ENCODE data around the gene DNAAF9.

The DNAAF9 gene

DNA sequence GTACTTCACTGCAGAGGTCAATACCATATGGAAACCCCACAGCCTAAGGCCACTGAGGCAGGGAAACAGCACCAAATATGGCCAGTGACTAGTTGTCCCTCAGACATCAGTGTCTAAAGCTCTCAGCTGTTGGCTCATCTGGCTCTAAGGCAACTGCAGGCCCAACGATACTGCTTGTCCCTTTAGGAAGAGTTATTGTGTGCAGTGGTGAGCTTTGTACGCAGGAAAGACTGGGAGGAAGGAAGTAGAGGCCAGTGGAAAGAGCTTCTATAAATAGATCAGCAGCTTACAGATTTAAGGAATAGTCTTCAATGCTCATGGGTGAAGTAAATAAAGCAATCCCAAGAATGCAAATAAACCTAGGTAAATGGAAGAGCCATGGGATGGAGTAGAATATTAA lies 29.3 kb downstream of the DNAAF9 start:
- Histone ChIP-seq H3K4me2 (peak overlapping the region; percentile 72), H3K27ac (peak overlapping the region; percentile 24; the same call in 1 of the 2 replicates), H3K9ac (no peak overlapping the region), H3K9me3 (peaks cover 7% of the 10 kb centered on the region; the same call in 1 of the 2 replicates), H3K4me3 (no peak overlapping the region), H4K20me1 (peaks cover 14% of the 10 kb centered on the region; the same call in 1 of the 2 replicates), H3K36me3 (peaks cover 92% of the 10 kb centered on the region), H3K4me1 (peaks cover 27% of the 10 kb centered on the region), H3K27me3 (no peaks in the 10 kb centered on the region)
- no peak for TF ChIP-seq Cebpa-rat (IDR thresholded peaks at IDR 0.05)

DNA sequence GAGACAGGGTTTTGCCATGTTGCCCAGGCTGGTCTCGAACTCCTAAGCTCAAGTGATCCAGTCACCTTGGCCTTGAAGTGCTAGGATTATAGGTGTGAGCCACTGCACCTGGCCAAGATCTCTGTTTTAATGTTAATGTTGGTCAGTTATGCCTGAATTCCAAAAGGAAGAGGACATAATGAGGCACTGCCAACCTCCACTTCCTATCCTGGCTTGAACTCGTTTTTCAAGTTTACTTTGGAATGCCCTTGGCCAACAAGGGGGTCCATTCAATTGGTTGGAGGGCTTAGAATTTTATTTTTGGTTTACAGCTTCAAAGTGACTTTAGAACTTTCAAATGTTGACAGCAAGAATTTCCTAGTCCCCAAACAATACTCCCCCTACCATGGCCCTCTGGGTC lies 29.8 kb downstream of the DNAAF9 start:
- no peaks in the 10 kb centered on the region for H3K27me3 ChIP-seq
- peaks cover 97% of the 10 kb centered on the region for H3K36me3 ChIP-seq
- peaks cover 7% of the 10 kb centered on the region; the same call in 1 of the 2 replicates for H3K9me3 ChIP-seq

DNA sequence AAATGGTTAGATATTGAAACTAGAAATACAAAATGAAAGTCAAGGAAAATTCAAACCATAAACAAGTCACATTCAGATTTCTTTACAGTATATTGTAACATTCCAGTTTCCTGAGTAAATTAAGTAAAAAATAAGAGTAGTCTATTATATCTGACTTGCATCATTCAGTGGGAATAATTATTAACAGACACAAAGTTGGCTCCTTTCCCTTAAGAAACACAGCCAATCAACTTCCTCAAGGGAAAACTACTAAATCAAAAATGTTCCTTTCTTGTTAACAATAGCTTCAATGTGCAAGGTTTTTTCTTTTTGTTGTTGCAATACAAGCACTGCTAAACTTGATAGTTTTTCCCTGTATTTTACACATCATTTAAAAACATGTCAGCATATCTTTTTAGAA lies 33.2 kb downstream of the DNAAF9 start:
- no peak for TF ChIP-seq Cebpa-rat (IDR thresholded peaks at IDR 0.05)
- no peak overlapping the region for H3K4me2 ChIP-seq
- H3K9me3 ChIP-seq: peaks cover 22% of the 10 kb centered on the region; the same call in 1 of the 2 replicates
- 0 out of 2 replicates have a peak, but pooled peaks cover 3% of the 10 kb centered on the region for H4K20me1 ChIP-seq
- no peaks in the 10 kb centered on the region for H3K27me3 ChIP-seq
- no peak overlapping the region for H3K4me3 ChIP-seq
- H3K4me1 ChIP-seq: peaks cover 18% of the 10 kb centered on the region
- no peak overlapping the region for H3K9ac ChIP-seq
- peaks cover 95% of the 10 kb centered on the region for H3K36me3 ChIP-seq
- no peak overlapping the region for H3K27ac ChIP-seq

More for the DNA sequence above, 29.8 kb downstream of the DNAAF9 start:
- Histone ChIP-seq H3K4me2 (peak overlapping the region; percentile 72), H3K4me3 (no peak overlapping the region), H3K27ac (peak overlapping the region; percentile 24; the same call in 1 of the 2 replicates), H3K9ac (no peak overlapping the region), H3K4me1 (peaks cover 24% of the 10 kb centered on the region), H4K20me1 (peaks cover 14% of the 10 kb centered on the region; the same call in 1 of the 2 replicates)
- TF ChIP-seq Cebpa-rat (IDR thresholded peaks at IDR 0.05): no peak

DNA sequence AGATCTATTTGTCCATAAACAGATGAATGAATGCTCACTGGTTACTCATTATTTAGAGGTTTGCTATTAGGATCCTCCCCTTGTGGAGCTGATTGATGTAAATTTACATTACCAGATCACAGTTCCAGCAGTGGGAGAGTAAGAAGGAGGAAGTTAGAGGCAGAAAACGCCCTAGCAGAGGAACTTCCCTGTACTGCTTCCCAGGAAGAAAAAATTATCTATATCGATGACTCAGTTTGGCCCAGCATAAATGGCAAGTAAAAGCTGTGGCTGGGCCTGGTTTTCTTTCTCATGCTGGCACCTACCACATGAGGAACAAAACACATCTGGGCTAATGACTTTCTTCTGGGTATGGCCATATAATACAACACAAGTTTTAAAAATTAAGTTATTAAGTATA lies 35.7 kb downstream of the DNAAF9 start:
- no peak for TF ChIP-seq Cebpa-rat (IDR thresholded peaks at IDR 0.05)
- Histone ChIP-seq H4K20me1 (no peaks in the 10 kb centered on the region), H3K27me3 (no peaks in the 10 kb centered on the region), H3K9ac (no peak overlapping the region), H3K4me1 (peaks cover 28% of the 10 kb centered on the region), H3K4me3 (no peak overlapping the region), H3K9me3 (peaks cover 16% of the 10 kb centered on the region; the same call in 1 of the 2 replicates), H3K4me2 (no peak overlapping the region), H3K27ac (no peak overlapping the region), H3K36me3 (peaks cover 71% of the 10 kb centered on the region)

DNA sequence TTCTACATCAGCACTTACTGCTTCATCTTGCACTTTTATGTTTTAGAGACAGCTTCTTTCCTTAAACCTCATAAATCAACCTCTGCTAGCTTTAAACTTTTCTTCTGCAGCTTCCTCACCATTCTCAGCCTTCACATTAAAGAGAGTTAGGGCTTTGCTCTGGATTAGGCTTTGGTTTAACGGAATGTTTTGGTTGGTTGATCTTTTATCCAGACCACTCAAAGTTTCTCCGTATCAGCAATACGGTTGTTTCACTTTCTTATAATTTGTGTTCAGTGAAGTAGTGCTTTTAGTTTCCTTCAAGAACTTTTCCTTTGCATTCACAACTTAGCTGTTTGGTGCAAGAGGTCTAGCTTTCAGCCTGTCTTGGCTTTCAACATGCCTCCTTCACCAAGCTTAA lies 40.4 kb downstream of the DNAAF9 start:
- no peaks in the 10 kb centered on the region for H4K20me1 ChIP-seq
- peak overlapping the region; percentile 13 for H3K4me3 ChIP-seq
- H3K36me3 ChIP-seq: peaks cover 46% of the 10 kb centered on the region
- H3K4me2 ChIP-seq: peak overlapping the region; percentile 73
- H3K9me3 ChIP-seq: peaks cover 16% of the 10 kb centered on the region; the same call in 1 of the 2 replicates
- peak overlapping the region; percentile 56; the same call in 1 of the 2 replicates for H3K9ac ChIP-seq
- no peak for TF ChIP-seq Cebpa-rat (IDR thresholded peaks at IDR 0.05)
- H3K27me3 ChIP-seq: no peaks in the 10 kb centered on the region
- peak overlapping the region; percentile 64 for H3K27ac ChIP-seq
- H3K4me1 ChIP-seq: peaks cover 36% of the 10 kb centered on the region

DNA sequence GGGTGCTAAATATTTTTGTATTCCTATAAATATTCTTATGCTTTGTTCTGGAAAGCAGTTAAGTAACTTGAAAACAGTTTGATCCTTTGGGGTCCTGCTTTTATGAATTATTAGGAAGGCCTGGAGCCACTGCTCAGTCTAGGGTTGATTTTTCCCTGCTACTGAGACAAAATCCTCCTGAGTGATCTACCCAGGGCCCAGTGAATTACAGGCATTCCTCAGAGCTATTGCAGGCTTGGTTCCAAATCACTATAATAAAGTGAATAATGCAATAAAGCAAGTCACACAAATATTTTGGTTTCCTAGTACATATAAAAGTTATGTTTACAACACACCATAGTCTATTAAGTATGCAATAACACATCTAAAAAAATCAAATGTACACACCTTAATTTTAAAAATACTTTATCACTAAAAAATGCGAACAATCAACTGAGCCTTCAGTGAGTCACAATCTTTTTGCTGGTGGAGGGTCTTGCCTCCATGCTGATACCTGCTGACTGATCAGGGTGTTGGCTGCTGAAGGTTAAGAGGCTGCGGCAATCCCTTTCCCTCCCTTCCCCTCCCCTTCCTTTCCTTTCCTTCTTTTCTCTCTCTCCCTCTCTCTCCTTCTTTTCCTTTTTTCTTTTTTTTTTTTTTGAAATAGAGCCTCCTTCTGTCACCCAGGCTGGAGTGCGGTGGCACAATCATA lies 43.0 kb downstream of the DNAAF9 start:
- Histone ChIP-seq H3K27ac (no peak overlapping the region), H3K4me1 (peaks cover 36% of the 10 kb centered on the region), H4K20me1 (no peaks in the 10 kb centered on the region), H3K27me3 (no peaks in the 10 kb centered on the region), H3K9ac (no peak overlapping the region), H3K4me3 (no peak overlapping the region), H3K9me3 (0 out of 2 replicates have a peak, but pooled peaks cover 3% of the 10 kb centered on the region), H3K4me2 (no peak overlapping the region), H3K36me3 (peaks cover 43% of the 10 kb centered on the region)
- no peak for TF ChIP-seq Cebpa-rat (IDR thresholded peaks at IDR 0.05)

DNA sequence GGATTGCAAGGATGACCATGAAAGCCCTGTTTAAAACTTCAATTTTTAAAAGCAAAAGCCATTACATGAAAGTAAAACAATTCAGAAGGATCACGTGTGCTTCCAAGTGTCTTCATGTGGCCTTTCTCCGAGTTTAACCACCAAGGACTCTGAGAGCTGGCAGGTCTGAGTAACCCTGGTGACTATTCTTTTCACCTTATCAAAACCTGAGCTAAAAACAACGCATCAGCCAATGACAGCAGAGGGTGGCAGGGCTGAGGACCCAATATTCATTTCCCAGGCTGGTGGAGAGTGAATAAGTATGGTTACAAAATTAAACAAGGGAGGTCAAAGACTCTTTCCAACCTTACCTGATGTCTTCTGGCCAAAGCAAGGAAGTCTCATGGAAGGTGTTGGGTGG lies 46.7 kb downstream of the DNAAF9 start:
- H3K9ac ChIP-seq: no peak overlapping the region
- H3K4me1 ChIP-seq: no peaks in the 10 kb centered on the region
- no peaks in the 10 kb centered on the region for H4K20me1 ChIP-seq
- H3K36me3 ChIP-seq: peaks cover 47% of the 10 kb centered on the region
- H3K4me3 ChIP-seq: no peak overlapping the region
- H3K27me3 ChIP-seq: no peaks in the 10 kb centered on the region
- no peaks in the 10 kb centered on the region for H3K9me3 ChIP-seq
- no peak overlapping the region for H3K27ac ChIP-seq
- TF ChIP-seq Cebpa-rat (IDR thresholded peaks at IDR 0.05): no peak
- no peak overlapping the region for H3K4me2 ChIP-seq

DNA sequence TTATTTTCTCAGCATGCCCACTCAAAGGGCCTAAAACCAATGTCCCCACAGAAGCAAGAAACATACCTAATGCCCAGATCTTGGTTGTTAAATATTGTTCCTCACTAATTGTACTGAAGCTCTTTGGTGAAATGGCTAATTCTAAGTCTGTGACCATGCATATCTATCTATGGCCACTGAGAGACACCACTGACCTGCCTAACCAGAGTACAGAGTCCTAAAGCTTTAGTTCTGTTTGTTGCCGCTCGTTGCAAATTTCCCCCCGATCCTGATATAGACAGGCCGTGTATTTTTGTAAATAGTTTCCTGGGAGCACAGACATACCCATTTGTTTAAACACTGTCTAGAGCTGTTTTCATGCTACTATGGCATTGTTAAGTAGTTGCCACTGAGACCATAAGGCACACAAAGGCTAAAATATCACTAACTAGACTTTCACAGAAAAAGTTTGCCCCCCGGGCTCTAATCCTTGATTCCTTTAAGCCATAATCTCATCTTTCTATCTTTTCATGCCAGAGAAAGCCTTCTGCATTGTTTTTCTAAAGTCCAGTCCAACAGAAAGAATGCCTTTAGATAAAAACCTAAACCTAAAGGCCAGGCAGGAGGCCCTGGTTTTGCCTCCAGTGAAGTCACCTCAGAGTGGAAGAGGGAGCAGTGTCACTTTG lies 48.7 kb downstream of the DNAAF9 start:
- H3K4me1 ChIP-seq: no peaks in the 10 kb centered on the region
- peaks cover 44% of the 10 kb centered on the region for H3K36me3 ChIP-seq
- H4K20me1 ChIP-seq: no peaks in the 10 kb centered on the region
- H3K4me2 ChIP-seq: no peak overlapping the region
- no peaks in the 10 kb centered on the region for H3K9me3 ChIP-seq
- TF ChIP-seq Cebpa-rat (IDR thresholded peaks at IDR 0.05): no peak
- no peak overlapping the region for H3K4me3 ChIP-seq
- no peaks in the 10 kb centered on the region for H3K27me3 ChIP-seq
- H3K9ac ChIP-seq: no peak overlapping the region
- no peak overlapping the region for H3K27ac ChIP-seq

All from BLaER1 (cell line).